GM12801 (cell line): ENCODE data around the gene AGTR1.

Experiments
- TF ChIP-seq, protein P1 (sequence below): IDR thresholded peaks from one replicate; pipeline ENCODE4 v1.5.1; 2011; ENCODE audit warnings: control low read depth; ENCODE audit not compliant: insufficient read length; ENCODE audit errors: extremely low read depth

Gene AGTR1

DNA sequence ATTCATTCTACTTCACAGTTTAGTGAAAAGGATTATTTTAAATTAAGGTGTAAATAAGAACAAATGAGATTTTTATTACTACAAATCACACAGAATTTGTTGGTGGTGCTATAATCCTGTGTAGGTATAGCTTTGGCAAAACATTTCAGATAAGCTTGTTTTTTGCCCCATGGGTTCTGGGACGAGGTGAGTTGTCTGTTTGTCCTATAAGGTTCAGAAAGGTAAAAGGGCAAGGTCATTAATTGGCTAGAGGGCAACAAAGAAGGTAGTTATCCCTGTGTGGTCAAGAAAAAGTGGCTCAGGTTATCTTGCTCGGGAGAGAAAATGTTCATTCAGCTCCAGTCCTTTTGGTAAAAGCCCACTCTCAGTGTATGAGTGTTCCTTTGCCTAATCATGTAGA lies 23.2 kb downstream of the AGTR1 start:
- TF ChIP-seq, protein P1, sequence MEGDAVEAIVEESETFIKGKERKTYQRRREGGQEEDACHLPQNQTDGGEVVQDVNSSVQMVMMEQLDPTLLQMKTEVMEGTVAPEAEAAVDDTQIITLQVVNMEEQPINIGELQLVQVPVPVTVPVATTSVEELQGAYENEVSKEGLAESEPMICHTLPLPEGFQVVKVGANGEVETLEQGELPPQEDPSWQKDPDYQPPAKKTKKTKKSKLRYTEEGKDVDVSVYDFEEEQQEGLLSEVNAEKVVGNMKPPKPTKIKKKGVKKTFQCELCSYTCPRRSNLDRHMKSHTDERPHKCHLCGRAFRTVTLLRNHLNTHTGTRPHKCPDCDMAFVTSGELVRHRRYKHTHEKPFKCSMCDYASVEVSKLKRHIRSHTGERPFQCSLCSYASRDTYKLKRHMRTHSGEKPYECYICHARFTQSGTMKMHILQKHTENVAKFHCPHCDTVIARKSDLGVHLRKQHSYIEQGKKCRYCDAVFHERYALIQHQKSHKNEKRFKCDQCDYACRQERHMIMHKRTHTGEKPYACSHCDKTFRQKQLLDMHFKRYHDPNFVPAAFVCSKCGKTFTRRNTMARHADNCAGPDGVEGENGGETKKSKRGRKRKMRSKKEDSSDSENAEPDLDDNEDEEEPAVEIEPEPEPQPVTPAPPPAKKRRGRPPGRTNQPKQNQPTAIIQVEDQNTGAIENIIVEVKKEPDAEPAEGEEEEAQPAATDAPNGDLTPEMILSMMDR: no peak

DNA sequence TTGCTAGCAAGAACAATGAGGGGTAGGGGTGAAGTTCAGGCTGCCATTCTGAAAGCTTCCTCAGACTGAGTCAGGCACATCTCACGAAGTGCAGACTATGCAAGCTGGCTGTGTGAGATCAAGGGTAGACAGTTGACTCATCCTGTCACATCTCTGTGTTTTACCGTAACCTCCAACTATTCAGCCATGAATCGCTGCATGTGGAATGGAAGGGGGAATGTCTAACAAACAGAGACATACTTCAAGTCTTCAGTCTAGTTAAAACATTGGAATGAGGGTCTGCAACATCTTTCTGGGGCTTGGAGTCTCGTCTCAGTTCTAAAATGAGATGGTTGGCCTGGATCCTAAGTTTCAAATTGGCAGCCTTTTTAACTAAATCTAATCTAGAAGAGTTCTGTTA lies 25.9 kb downstream of the AGTR1 start:
- TF ChIP-seq, protein P1: no peak

DNA sequence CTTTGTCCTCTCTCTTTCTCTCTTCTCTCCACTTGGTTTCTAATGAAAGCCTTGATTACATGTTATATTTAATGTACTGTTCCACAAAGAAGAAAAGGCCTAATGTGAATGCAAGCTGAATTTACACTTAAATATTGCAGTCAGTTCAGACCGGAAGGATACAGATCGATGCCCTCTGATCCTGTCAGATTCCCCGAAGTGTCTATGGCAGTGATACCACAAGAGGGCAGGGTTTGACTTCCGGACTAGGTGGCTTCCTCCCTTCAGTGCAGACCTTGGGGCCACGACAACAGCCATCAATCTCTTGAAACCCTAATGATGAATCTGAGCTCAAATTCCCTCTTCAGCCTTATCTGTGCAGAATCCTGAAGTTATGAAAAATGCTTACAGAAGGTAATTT lies 29.5 kb downstream of the AGTR1 start:
- TF ChIP-seq, protein P1: no peak

DNA sequence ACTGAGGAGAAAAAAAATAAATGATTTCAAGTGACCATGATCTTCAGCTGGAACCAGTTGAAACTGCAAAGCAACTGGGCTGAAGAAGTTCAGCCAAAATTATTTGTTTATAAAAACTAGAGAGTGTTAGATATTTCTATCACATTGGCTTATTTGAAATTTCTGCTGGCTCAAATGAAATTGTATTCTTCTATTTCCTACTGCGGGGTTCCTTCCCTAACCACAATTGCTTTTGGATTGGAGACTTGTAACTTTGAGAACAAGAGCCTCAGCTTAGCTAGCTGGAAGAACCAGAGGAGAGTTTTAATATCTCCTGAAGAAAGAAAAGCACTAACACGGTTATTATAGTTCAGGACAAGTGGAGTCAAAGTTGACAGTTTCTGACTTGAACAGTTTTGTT lies 31.1 kb downstream of the AGTR1 start:
- TF ChIP-seq, protein P1: no peak

DNA sequence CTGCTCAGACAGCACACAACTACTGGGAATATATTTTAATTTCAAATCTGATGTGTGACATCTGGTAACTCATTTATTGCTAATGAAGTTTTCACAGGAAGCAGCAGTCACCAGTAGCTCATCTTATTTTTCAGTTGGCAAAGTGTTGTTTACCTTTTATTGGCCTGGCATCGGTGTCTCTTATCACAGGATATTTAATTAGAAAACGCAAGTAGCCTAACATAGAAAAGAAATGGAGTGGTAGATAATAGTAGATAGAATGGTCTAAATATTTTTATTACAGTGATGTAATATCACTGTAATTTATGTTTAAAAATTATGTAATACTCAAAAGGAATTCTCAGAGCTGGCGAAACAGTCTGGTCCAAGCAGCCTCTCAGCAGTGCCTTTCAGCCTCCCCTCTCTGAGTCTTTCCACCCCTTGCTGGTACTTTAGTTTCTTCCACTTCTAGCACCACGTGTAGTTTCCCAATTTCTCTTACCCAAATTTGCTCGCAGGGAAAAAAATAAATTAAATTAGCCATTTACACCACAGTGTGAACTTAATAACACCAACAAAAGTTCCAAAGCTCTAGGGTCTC lies 31.9 kb downstream of the AGTR1 start:
- TF ChIP-seq, protein P1: no peak

DNA sequence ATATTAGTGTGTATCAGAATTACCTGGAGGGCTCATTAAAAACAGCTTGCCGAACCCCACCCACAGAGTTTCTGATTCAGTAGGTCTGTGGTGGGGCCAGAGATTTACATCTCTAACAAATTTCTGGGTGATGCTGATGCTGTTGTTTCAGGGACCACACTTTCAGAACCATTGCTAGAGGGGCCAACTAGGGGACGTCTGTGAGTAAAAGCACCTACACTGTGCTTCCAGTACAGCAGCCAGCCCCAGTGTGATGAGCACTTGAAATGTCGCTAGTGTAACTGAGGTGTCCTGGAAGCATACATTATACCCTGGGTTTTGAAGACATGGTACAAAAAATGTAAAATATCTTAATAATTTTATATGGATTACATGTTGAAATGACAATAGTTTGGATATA lies 33.0 kb downstream of the AGTR1 start:
- TF ChIP-seq, protein P1: no peak

DNA sequence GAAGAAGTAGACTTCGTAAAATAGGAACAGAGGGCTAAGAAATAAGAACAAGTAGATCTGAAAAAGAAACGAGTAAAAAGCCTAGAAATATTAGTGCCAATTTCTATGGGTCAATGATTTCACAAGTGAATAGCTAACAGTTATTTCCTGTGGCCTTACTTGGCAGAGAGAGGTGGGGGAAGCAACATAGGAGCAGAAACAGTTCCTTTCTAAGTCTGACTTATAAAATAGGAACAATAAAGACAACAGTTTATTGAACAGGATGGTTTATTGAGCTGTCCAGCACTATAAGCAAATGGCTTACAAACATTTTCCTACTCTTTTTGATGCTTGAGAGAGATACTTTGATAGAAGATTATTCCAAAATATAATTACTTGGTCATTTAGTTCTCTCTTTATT lies 37.9 kb downstream of the AGTR1 start:
- TF ChIP-seq, protein P1: no peak
